ENCODE data around the gene KLHL2.

GRCh38 chr4:165217325-165217724 is 10.0 kb downstream of the KLHL2 start:
- TF ChIP-seq EZH2 (IDR thresholded peaks at IDR 0.05) = no peak
- no peak for TF ChIP-seq POLR2AphosphoS5 (IDR thresholded peaks at IDR 0.05; ENCODE audit: borderline replicate concordance, low read depth, low read length)
